ENCODE data around the gene BCOR. TPM values are rescaled to one million over a fixed set of nuclear protein-coding genes. Genes with fewer than 3 reads are reported as not detected.

The BCOR gene
- total RNA-seq, 4 donors from 2014 or later = 12.0 to 20.1 (median 17.4) TPM

DNA sequence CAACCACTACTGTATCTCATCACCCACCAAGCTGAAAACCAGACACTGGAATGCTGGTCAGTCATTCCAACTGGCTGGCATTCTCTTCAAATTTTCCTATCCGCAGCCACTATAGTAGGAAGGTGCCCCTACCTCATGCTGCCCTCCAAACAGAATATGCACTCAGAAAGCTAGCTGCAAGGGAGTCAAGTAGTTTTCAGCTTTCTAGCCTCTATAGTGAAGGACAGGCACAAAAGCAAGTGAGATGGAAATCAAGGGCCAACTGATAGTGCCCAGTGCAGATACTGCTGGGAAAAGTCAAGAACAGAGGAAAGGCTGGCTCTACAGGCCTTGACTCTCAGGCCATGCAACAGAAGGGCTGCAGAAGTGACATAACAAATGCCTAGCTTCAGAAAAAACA is 47.2 kb downstream of the BCOR start:
- DNase-seq = no peak
- peaks cover 10 to 76% (median 24%) of the 10 kb centered on the region in 3 donors for H3K36me3 ChIP-seq
- 80% methylated on average over 1 of the region's 1 CpG; no CpG with 5 or more reads in 1 of the 2 donors for WGBS, 2 donors
- H3K9me3 ChIP-seq = peaks cover 0 to 43% (median 16%) of the 10 kb centered on the region in 3 donors
- H3K4me3 ChIP-seq = no peak overlapping the region
- intact Hi-C loops (cut with DNase I) = no loop called here
- H3K4me1 ChIP-seq = no peaks in the 10 kb centered on the region
- TF ChIP-seq, protein P1, sequence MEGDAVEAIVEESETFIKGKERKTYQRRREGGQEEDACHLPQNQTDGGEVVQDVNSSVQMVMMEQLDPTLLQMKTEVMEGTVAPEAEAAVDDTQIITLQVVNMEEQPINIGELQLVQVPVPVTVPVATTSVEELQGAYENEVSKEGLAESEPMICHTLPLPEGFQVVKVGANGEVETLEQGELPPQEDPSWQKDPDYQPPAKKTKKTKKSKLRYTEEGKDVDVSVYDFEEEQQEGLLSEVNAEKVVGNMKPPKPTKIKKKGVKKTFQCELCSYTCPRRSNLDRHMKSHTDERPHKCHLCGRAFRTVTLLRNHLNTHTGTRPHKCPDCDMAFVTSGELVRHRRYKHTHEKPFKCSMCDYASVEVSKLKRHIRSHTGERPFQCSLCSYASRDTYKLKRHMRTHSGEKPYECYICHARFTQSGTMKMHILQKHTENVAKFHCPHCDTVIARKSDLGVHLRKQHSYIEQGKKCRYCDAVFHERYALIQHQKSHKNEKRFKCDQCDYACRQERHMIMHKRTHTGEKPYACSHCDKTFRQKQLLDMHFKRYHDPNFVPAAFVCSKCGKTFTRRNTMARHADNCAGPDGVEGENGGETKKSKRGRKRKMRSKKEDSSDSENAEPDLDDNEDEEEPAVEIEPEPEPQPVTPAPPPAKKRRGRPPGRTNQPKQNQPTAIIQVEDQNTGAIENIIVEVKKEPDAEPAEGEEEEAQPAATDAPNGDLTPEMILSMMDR (IDR thresholded peaks at IDR 0.05) = no peak
- no peak for TF ChIP-seq POLR2A (IDR thresholded peaks at IDR 0.05)
- H3K27me3 ChIP-seq = no peaks in the 10 kb centered on the region
- H3K27ac ChIP-seq = no peak overlapping the region

DNA sequence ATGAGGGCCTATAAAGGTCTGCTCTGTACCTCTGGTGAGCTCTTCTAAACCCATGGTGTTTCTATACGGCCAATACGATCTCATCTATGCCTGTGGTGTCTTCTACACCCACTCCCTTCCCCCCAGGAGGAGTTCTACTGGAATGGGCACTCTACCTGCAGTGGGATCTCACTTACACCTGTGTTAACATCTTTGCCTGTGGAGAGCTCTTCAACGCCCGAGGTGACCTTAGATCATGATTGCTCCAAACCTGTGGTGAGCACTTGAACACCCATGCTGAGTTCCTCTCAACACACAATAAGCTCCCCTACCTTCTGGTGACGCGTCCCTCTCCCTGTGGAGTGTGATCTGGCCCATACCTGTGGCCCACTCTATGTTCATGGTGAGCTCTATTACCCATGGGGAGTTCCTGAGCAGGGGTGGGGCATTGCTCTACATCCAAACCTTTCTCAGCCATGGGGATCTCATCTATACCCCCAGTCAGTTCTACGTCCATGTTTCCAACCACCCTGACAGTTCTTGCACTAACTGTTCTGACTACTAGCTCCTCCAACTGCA is 48.6 kb downstream of the BCOR start:
- no peaks in the 10 kb centered on the region for H3K4me1 ChIP-seq
- no peak overlapping the region for H3K27ac ChIP-seq
- no peak for TF ChIP-seq POLR2A (IDR thresholded peaks at IDR 0.05)
- TF ChIP-seq, protein P1 (IDR thresholded peaks at IDR 0.05) = no peak
- no peak overlapping the region for H3K4me3 ChIP-seq
- no peak for DNase-seq
- 91% methylated on average over 7 of the region's 7 CpGs; no CpG with 5 or more reads in 1 of the 2 donors for WGBS, 2 donors
- intact Hi-C loops (cut with DNase I) = no loop called here
- H3K36me3 ChIP-seq = peaks cover 10 to 62% (median 20%) of the 10 kb centered on the region in 3 donors
- no peaks in the 10 kb centered on the region for H3K27me3 ChIP-seq
- H3K9me3 ChIP-seq = peaks cover 0 to 43% (median 16%) of the 10 kb centered on the region in 3 donors

DNA sequence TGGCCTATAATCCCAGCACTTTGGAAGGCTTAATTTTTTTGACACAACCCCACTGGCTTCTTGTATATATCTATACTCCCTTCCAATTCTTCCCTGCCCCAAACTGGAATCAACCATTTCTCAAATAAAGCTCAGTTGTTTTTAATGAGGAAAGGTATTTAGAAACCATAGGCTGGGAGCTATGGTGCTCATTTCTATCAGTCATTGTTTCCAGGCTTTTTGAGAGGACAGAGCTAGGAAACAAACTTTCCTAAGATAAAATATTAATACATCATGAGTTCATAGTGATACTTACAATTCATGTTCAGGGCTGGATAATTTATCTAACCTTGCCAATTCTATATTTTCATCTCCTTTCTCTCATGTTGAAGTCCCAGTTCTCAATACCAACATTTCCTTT is 50.3 kb downstream of the BCOR start:
- Histone ChIP-seq H3K4me1 (no peaks in the 10 kb centered on the region), H3K27me3 (no peaks in the 10 kb centered on the region), H3K9me3 (peaks cover 0 to 37% (median 16%) of the 10 kb centered on the region in 3 donors), H3K27ac (no peak overlapping the region), H3K36me3 (peaks cover 4 to 45% (median 10%) of the 10 kb centered on the region in 3 donors), H3K4me3 (no peak overlapping the region)
- no peak for TF ChIP-seq POLR2A (IDR thresholded peaks at IDR 0.05)
- TF ChIP-seq, protein P1 (IDR thresholded peaks at IDR 0.05) = no peak
- intact Hi-C loops (cut with DNase I) = no loop called here
- DNase-seq = no peak

DNA sequence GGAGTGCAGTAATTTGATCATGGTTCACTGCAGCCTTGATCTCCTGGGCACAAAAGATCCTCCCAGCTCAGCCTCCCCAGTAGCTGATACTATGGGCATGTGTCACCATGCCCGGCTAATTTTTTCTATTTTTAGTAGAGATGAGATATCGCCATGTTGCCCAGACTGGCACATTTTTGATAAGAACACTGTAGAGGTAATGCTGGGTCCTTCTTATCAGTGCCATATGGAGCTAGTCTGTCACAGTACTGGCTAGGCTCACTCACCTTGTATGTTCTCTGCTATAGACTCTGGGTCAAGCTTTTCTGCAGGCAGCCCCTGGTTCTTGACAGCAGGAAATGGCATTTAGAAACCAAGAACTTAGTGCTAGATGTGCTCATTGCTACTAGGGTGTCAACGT is 53.9 kb downstream of the BCOR start:
- Histone ChIP-seq H3K9me3 (peaks cover 0 to 15% (median 0%) of the 10 kb centered on the region in 3 donors), H3K4me1 (no peaks in the 10 kb centered on the region), H3K27me3 (no peaks in the 10 kb centered on the region), H3K4me3 (no peak overlapping the region), H3K27ac (no peak overlapping the region), H3K36me3 (peaks cover 0 to 9% (median 0%) of the 10 kb centered on the region in 3 donors)
- intact Hi-C loops (cut with DNase I) = no loop called here
- DNase-seq = no peak
- WGBS, 2 donors = 29 to 73% methylated on average over 1 to 2 of the region's 3 CpGs
- no peak for TF ChIP-seq POLR2A (IDR thresholded peaks at IDR 0.05)
- TF ChIP-seq, protein P1 (IDR thresholded peaks at IDR 0.05) = no peak

DNA sequence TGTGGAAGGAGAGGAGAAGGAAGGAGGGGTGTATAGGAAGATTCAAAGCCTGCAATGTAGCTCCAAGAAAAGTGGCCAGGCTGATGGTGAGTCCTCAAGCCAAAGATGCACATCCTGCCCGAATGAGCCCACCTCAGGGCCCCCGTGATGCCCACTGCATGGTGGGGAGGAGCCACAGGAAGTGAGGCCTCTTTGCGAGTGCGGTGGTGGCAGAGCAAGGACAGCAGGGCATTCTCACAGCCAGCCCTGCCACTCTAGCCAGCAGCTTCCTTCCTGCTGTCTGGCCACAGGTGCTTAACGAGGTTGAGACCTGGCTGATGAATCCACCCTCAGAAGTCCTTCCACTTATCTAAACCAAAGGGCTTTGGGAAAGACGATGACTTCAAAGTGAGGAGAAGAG is 55.8 kb downstream of the BCOR start:
- H3K4me3 ChIP-seq = no peak overlapping the region
- no peaks in the 10 kb centered on the region for H3K36me3 ChIP-seq
- no peak for TF ChIP-seq POLR2A (IDR thresholded peaks at IDR 0.05)
- TF ChIP-seq, protein P1 (IDR thresholded peaks at IDR 0.05) = no peak
- intact Hi-C loops (cut with DNase I) = no loop called here
- WGBS, 2 donors = 46 to 65% methylated on average over 3 to 5 of the region's 6 CpGs
- DNase-seq = no peak
- H3K4me1 ChIP-seq = no peaks in the 10 kb centered on the region
- H3K9me3 ChIP-seq = peaks cover 0 to 4% (median 0%) of the 10 kb centered on the region in 3 donors
- H3K27ac ChIP-seq = no peak overlapping the region
- no peaks in the 10 kb centered on the region for H3K27me3 ChIP-seq
